Neural cell (in vitro differentiated cells): Measurements from ENCODE around the gene SMPX.

Experiments used
- EZH2 ChIP-seq: fragments of 200-600, 300-800 bp; shearing (Covaris generic), sonication (generic); IDR thresholded peaks from 2 replicates; pipeline ENCODE4 v1.6.1; 2014; ENCODE audit warnings: antibody characterized with exemption, low read length, borderline replicate concordance, mild to moderate bottlenecking; ENCODE audit not compliant: insufficient read depth, poor library complexity, severe bottlenecking
- POLR2AphosphoS5 ChIP-seq: IDR thresholded peaks from 2 replicates; pipeline ENCODE4 v1.6.1; 2012
- RAD21 ChIP-seq: fragments of 450-650 bp; conservative IDR thresholded peaks from 2 replicates; pipeline ENCODE4 v1.6.1; 2014; ENCODE audit warnings: antibody characterized with exemption, mild to moderate bottlenecking, moderate library complexity
- TF ChIP-seq, protein P1 (sequence below): fragments of 450-650 bp; IDR thresholded peaks from 2 replicates; pipeline ENCODE4 v1.5.1; 2014; ENCODE audit warnings: antibody characterized with exemption, mild to moderate bottlenecking, moderate library complexity; ENCODE audit not compliant: poor library complexity, severe bottlenecking
- TF ChIP-seq, protein P2 (sequence below): IDR thresholded peaks from 2 replicates; pipeline ENCODE4 v1.6.1; 2012; ENCODE audit warnings: borderline replicate concordance

DNA sequence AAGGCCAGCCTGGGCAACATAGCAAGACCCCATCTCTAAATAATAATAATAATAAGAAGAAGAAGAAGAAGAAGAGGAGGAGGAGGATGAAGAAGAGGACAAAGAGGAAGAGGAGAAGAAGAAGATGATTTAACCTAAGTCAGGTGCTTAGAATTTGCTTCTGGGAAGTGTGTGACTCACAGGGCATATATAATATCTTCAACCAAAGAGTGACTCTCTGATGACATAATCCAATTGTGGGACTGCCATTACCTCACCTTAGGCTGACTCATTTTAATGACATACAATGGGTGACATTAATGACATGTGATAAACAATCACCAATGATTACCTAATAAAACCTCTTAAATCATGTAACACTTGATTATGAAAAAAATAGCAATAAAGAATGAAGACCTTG lies 48.8 kb upstream of the SMPX start:
- TF ChIP-seq, protein P1, sequence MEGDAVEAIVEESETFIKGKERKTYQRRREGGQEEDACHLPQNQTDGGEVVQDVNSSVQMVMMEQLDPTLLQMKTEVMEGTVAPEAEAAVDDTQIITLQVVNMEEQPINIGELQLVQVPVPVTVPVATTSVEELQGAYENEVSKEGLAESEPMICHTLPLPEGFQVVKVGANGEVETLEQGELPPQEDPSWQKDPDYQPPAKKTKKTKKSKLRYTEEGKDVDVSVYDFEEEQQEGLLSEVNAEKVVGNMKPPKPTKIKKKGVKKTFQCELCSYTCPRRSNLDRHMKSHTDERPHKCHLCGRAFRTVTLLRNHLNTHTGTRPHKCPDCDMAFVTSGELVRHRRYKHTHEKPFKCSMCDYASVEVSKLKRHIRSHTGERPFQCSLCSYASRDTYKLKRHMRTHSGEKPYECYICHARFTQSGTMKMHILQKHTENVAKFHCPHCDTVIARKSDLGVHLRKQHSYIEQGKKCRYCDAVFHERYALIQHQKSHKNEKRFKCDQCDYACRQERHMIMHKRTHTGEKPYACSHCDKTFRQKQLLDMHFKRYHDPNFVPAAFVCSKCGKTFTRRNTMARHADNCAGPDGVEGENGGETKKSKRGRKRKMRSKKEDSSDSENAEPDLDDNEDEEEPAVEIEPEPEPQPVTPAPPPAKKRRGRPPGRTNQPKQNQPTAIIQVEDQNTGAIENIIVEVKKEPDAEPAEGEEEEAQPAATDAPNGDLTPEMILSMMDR = no peak
- TF ChIP-seq EZH2 (no peak), RAD21 (no peak), POLR2AphosphoS5 (no peak)
- TF ChIP-seq, protein P2, sequence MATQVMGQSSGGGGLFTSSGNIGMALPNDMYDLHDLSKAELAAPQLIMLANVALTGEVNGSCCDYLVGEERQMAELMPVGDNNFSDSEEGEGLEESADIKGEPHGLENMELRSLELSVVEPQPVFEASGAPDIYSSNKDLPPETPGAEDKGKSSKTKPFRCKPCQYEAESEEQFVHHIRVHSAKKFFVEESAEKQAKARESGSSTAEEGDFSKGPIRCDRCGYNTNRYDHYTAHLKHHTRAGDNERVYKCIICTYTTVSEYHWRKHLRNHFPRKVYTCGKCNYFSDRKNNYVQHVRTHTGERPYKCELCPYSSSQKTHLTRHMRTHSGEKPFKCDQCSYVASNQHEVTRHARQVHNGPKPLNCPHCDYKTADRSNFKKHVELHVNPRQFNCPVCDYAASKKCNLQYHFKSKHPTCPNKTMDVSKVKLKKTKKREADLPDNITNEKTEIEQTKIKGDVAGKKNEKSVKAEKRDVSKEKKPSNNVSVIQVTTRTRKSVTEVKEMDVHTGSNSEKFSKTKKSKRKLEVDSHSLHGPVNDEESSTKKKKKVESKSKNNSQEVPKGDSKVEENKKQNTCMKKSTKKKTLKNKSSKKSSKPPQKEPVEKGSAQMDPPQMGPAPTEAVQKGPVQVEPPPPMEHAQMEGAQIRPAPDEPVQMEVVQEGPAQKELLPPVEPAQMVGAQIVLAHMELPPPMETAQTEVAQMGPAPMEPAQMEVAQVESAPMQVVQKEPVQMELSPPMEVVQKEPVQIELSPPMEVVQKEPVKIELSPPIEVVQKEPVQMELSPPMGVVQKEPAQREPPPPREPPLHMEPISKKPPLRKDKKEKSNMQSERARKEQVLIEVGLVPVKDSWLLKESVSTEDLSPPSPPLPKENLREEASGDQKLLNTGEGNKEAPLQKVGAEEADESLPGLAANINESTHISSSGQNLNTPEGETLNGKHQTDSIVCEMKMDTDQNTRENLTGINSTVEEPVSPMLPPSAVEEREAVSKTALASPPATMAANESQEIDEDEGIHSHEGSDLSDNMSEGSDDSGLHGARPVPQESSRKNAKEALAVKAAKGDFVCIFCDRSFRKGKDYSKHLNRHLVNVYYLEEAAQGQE = no peak
